ENCODE data around the gene POLE. TPM values are rescaled to one million over a fixed set of nuclear protein-coding genes. Genes with fewer than 3 reads are reported as not detected.

POLE gene
- total RNA-seq, 1 experiment from 2014 or later = 147 TPM

DNA sequence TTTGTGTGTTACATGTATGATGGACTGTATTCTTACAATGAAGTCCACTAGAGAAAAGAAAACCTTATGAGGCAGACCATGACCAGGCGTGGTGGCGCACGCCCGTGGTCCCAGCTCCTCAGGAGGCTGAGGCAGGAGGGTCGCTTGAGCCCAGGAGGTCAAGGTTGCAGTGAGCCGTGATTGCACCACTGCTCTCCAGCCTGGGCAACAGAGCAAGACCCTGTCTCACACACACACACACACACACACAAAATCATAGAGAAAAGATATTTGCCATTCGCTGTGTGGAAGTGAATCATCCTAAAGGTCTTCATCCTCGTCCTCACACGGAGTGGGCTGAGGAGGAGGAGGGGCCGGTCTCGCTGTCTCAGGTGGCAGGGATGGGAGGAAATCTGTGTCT is 109.0 kb downstream of the POLE start:
- H4K91ac ChIP-seq (ENCODE audit: insufficient read length, low read depth, low read length) = no peak overlapping the region
- DNase-seq = no peak
- no peak overlapping the region for H3K56ac ChIP-seq (ENCODE audit: insufficient read length, low read depth, low read length)
- H2AK5ac ChIP-seq (ENCODE audit: insufficient read length, low read length) = no peak overlapping the region
- H3K27me3 ChIP-seq (ENCODE audit: insufficient read depth, low read length) = no peaks in the 10 kb centered on the region; the same call in 1 of the 2 replicates
- H3K23me2 ChIP-seq (ENCODE audit: insufficient read length, low read depth, low read length, poor library complexity, severe bottlenecking) = peaks cover 12% of the 10 kb centered on the region
- peaks cover 2% of the 10 kb centered on the region for H4K20me1 ChIP-seq (ENCODE audit: control insufficient read depth, insufficient read depth, insufficient read length)
- H3K27ac Mint-ChIP-seq = no peak overlapping the region
- H2BK12ac ChIP-seq (ENCODE audit: insufficient read length, low read depth, low read length) = no peak overlapping the region
- H3K4me2 ChIP-seq (ENCODE audit: insufficient read depth, insufficient read length, low read length) = no peak overlapping the region
- no peak overlapping the region for H3K4me3 Mint-ChIP-seq
- no peak overlapping the region for H3K14ac ChIP-seq (ENCODE audit: insufficient read depth, low read length)
- H3K23ac ChIP-seq (ENCODE audit: insufficient read length, low read depth, low read length) = no peak overlapping the region
- H3K79me2 ChIP-seq (ENCODE audit: insufficient read depth, low read length) = no peaks in the 10 kb centered on the region
- no peak overlapping the region for H3K18ac ChIP-seq (ENCODE audit: insufficient read length, low read depth, low read length)
- H2BK15ac ChIP-seq (ENCODE audit: low read depth, low read length) = no peak overlapping the region
- H4K5ac ChIP-seq (ENCODE audit: insufficient read length, low read depth, low read length) = no peak overlapping the region
- no peaks in the 10 kb centered on the region for H3K79me1 ChIP-seq (ENCODE audit: insufficient read depth, low read depth, low read length, poor library complexity, severe bottlenecking)
- no peak overlapping the region for H4K8ac ChIP-seq (replicated peaks; ENCODE audit: insufficient read length, low read depth, low read length)
- no peak overlapping the region for H2BK5ac ChIP-seq (ENCODE audit: insufficient read length, low read length)
- no CpG with 5 or more reads among the region's 11 CpGs for WGBS (ENCODE audit: extremely low coverage, insufficient read length, low lambda C conversion rate)
- no peaks in the 10 kb centered on the region for H3K4me1 Mint-ChIP-seq
- no peak overlapping the region for H3K27ac ChIP-seq (ENCODE audit: insufficient read length, low read depth, low read length)
- no peaks in the 10 kb centered on the region for H3K9me3 Mint-ChIP-seq
- no peaks in the 10 kb centered on the region for H3K4me1 ChIP-seq (ENCODE audit: insufficient read depth, low read length)
- no peak for TF ChIP-seq CTCF (conservative IDR thresholded peaks at IDR 0.05)
- H2BK120ac ChIP-seq (ENCODE audit: low read depth, low read length, poor library complexity, severe bottlenecking) = no peak overlapping the region
- H3K36me3 Mint-ChIP-seq (ENCODE audit: insufficient read depth in 1 of 3, low read depth in 3 of 3) = peaks cover 16 to 46% (median 44%) of the 10 kb centered on the region in 3 experiments; a peak in 6 of 7 replicates
- no peak overlapping the region for H3K9ac ChIP-seq (ENCODE audit: extremely low read depth, insufficient read length, low read length)
- H3T11ph ChIP-seq (ENCODE audit: low read length) = no peak overlapping the region
- H3K27me3 Mint-ChIP-seq (ENCODE audit: low read depth) = peaks cover 42% of the 10 kb centered on the region
- H2BK20ac ChIP-seq (ENCODE audit: low read depth, low read length, poor library complexity, severe bottlenecking) = no peak overlapping the region
- H3K9me3 ChIP-seq (ENCODE audit: control insufficient read depth, low read depth, low read length) = no peaks in the 10 kb centered on the region
- H3K4ac ChIP-seq (ENCODE audit: low read depth, low read length) = no peak overlapping the region
- no peak overlapping the region for H2AFZ ChIP-seq (ENCODE audit: low read length)

Measured in H9 (cell line).